ENCODE results near the gene CFAP69.
"Not testable (repeated sequence)": the region's sequence is repeated elsewhere in the genome, so short reads cannot be mapped to it uniquely, and the experiment has no call there.

The CFAP69 gene

DNA sequence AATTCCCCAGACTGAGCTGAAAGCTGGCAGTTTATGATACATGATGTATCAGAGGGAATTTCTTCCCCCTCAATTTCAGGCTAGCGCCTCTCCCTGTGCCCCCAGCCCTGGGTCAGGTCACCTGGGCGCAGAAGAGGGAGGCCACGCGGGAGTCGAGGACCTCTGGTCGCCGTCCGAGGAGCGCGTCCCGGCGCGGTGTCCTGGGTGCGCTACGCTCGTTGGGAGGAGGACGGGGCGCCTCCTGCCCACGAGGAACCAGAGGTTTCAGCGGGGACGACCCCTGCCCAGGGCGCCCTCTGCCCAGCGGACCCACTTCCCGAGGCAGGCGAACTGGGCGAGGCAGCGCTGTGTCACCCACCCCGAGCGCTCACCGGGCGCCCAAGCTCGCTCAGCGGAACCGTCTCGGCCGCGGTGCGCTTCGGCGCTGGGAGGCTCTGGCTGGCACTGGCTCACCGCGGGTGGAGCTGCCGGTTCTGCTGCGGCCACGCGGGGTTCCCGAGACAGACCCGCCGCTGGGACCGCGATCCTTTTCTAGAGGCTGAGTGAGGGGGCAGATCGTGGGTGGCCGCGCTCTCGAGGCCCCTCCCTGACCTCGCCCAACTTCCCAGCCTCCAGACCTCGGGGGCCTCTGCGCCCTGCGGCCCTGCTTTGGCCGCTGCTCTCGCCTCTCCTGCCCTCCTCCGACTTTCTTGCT lies 76.0 kb downstream of the CFAP69 start, which contains the start of gene FAM237B:
Gene FAM237B, minus strand, starts transcription at position 504 of the 694 bp plus-strand sequence. CDS start 1,556 bp downstream, outside the sequence.
- DNase-seq = peak; percentile 33
- H3K27me3 Mint-ChIP-seq = peaks cover 52% of the 10 kb centered on the region
- H3K27ac Mint-ChIP-seq = no peak within 1 kb of the TSS
- peaks cover 11% of the 10 kb centered on the region for H3K4me1 Mint-ChIP-seq (ENCODE audit: low read depth)
- H3K9me3 Mint-ChIP-seq = no peaks in the 10 kb centered on the region
- H3K36me3 Mint-ChIP-seq (ENCODE audit: low read depth) = no peaks in the 10 kb centered on the region
- peak within 1 kb of the TSS; percentile 25 for H3K4me3 Mint-ChIP-seq

DNA sequence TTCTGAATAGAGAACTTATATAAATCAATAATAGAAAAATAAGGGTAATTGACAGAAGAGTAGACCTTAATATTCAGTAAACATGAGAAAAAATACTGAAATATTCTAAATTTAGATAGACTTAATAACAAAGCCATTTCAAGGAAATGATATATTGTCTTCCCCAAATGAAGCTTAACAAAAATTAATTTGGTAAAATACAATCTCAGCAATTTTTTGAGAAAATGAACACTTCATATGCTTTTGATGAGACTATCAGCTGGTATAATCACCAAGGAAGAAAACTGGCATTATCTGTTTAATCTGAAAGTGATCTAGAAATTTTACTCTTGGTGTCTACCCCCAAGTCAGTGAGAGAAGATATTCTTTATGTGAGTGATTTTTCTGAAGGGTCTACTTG lies 77.9 kb downstream of the CFAP69 start:
- Mint-ChIP-seq H3K4me3 (no peak overlapping the region), H3K4me1 (ENCODE audit: low read depth) (peaks cover 11% of the 10 kb centered on the region), H3K27ac (no peak overlapping the region), H3K36me3 (ENCODE audit: low read depth) (no peaks in the 10 kb centered on the region), H3K9me3 (no peaks in the 10 kb centered on the region), H3K27me3 (peaks cover 43% of the 10 kb centered on the region)
- no peak for DNase-seq

DNA sequence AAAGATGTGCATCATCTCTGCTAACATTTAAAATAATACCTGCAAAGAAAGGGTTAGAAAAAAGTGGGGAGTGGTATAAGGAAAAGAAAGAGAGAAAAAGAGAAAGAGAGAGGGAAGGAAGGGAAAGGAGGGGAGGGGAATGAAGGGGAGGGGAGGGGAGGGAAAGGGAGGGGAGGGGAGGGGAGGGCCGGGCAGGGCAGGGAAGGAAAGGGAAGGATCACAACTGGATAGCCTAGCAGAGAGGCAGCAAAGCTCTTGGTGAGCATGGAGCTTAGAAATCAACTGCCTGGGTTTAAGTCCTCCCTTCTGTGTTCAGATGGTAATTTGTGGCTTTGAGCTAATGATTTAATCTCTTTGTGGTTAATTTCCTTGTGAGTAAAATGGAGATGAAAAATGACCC lies 81.5 kb downstream of the CFAP69 start:
- Mint-ChIP-seq H3K4me1 (ENCODE audit: low read depth) (peaks cover 2% of the 10 kb centered on the region), H3K4me3 (no peak overlapping the region), H3K27me3 (peaks cover 20% of the 10 kb centered on the region), H3K36me3 (ENCODE audit: low read depth) (no peaks in the 10 kb centered on the region), H3K27ac (no peak overlapping the region), H3K9me3 (no peaks in the 10 kb centered on the region)
- no peak for DNase-seq

DNA sequence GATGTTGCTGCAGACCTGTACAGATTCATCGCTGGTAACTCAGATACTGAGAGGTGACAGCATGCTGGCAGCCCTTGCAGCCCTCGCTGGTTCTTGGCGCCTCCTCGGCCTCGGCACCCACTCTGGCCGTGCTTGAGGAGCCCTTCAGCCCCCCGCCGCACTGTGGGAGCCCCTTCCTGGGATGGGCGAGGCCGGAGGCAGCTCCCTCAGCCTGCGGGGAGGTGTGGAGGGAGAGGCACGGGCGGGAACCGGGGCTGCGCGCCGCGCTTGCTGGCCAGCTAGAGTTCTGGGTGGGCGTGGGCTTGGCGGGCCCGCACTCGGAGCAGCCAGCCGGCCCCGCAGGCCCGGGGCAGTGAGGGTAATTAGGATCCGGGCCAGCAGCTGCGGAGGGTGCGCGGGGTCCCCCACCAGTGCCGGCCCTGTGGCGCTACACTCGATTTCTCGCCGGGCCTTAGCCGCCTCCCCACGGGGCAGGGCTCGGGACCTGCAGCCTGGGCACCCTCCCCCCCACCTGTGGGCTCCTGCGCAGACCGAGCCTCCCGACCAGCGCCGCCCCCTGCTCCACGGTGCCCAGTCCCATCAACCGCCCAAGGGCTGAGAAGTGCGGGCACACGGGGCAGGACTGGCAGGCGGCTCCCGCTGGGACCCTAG lies 89.3 kb downstream of the CFAP69 start:
- Mint-ChIP-seq H3K27ac (no peak overlapping the region), H3K27me3 (peaks cover 14% of the 10 kb centered on the region), H3K4me3 (no peak overlapping the region), H3K9me3 (no peaks in the 10 kb centered on the region), H3K36me3 (ENCODE audit: low read depth) (no peaks in the 10 kb centered on the region), H3K4me1 (ENCODE audit: low read depth) (no peaks in the 10 kb centered on the region)
- no peak for DNase-seq

DNA sequence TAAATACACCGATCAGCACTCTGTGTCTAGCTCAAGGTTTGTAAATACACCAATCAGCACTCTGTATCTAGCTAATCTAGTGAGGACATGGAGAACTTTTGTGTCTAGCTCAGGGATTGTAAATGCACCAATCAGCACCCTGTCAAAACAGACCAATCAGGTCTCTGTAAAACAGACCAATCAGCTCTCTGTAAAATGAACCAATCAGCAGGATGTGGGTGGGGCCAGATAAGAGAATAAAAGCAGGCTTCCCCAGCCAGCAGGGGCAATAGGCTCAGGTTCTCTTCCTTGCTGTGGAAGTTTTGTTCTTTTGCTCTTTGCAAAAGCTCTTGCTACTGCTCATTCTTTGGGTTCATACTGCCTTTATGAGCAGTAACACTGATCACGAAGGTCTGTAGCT lies 90.0 kb downstream of the CFAP69 start:
- not testable (repeated sequence) for H3K4me1 Mint-ChIP-seq (ENCODE audit: low read depth); DNase-seq; H3K4me3 Mint-ChIP-seq; H3K27ac Mint-ChIP-seq; H3K9me3 Mint-ChIP-seq; H3K36me3 Mint-ChIP-seq (ENCODE audit: low read depth)
- H3K27me3 Mint-ChIP-seq = peaks cover 14% of the 10 kb centered on the region

DNA sequence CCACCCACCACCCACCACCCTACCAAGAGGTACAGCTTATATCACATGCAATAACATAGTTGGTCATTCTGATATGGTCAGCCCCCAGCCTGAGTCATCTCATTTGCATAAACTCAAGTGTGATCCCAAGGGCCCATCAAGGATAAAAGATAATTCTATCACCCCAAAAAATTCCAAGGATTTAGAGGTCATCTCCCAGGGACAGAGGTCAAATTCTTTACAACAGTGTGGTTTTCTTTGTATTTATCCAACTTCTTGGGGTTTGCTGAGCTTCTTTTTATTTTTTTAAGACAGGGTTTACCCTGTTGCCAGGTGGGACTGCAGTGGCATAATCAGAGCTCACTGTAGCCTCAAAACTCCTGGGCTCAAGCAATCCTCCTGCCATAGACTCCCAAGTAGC lies 92.1 kb downstream of the CFAP69 start:
- Mint-ChIP-seq H3K9me3 (no peaks in the 10 kb centered on the region), H3K27me3 (peaks cover 11% of the 10 kb centered on the region), H3K4me1 (ENCODE audit: low read depth) (no peaks in the 10 kb centered on the region), H3K36me3 (ENCODE audit: low read depth) (no peaks in the 10 kb centered on the region), H3K27ac (no peak overlapping the region), H3K4me3 (no peak overlapping the region)
- DNase-seq = no peak

DNA sequence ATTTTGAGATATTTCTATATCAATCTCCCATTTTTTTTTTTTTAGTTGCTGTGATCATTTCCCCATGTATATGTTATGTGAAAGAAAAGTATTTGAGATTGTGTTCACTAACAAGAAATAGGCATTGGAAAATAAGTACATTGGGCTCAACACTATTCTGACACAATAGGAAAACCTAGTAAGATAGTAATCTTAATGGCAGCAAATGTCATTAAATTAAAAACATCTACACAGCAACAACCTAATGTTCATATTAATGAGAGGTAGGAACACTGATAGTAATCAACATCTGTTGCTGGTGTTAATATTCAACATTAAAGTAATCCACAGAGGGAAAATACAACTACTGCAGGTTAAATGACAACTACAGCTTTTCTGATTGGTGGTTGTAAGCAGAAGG lies 100.0 kb downstream of the CFAP69 start:
- H3K27me3 Mint-ChIP-seq = no peaks in the 10 kb centered on the region
- DNase-seq = no peak
- H3K4me3 Mint-ChIP-seq = peak overlapping the region; percentile 96
- peak overlapping the region; percentile 98 for H3K27ac Mint-ChIP-seq
- H3K9me3 Mint-ChIP-seq = no peaks in the 10 kb centered on the region
- peaks cover 36% of the 10 kb centered on the region for H3K4me1 Mint-ChIP-seq (ENCODE audit: low read depth)
- H3K36me3 Mint-ChIP-seq (ENCODE audit: low read depth) = peaks cover 29% of the 10 kb centered on the region

DNA sequence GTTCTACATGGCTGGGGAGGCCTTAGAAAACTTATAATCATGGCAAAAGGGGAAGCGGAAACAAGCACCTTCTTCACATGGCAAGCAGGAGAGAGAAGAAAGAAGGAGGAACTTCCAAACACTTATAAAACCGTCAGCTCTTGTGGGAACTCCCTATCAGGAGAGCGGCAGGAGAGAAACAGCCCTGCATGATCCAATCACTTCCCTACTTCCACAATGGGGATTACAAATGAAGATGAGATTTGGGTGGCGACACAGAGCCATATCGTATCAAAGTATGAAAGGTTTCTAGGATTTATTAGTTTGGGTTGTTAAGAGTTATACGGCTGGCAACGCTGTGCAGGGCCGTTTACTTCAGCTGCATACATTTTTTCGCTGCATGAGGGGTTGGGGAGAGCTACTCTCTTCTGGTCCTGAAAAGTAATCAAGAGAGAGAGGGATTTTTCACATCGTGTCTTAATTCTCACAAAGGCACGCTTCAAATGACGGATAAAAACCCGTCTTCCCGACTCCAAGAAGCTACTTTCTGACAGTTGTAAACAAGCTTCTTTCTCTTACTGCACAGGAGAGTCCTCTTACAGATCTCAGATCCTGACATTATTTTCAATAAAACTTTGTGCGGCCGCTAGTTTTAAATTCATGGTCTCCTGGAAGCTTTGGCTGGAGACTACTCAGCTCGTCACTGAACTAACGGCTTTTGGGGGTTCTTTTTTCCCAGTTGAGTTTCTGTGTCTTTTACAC lies 100.8 kb downstream of the CFAP69 start:
- Mint-ChIP-seq H3K4me1 (ENCODE audit: low read depth) (peaks cover 43% of the 10 kb centered on the region), H3K9me3 (no peaks in the 10 kb centered on the region), H3K36me3 (ENCODE audit: low read depth) (peaks cover 37% of the 10 kb centered on the region), H3K4me3 (peak overlapping the region; percentile 96), H3K27ac (peak overlapping the region; percentile 98), H3K27me3 (no peaks in the 10 kb centered on the region)
- no peak for DNase-seq

DNA sequence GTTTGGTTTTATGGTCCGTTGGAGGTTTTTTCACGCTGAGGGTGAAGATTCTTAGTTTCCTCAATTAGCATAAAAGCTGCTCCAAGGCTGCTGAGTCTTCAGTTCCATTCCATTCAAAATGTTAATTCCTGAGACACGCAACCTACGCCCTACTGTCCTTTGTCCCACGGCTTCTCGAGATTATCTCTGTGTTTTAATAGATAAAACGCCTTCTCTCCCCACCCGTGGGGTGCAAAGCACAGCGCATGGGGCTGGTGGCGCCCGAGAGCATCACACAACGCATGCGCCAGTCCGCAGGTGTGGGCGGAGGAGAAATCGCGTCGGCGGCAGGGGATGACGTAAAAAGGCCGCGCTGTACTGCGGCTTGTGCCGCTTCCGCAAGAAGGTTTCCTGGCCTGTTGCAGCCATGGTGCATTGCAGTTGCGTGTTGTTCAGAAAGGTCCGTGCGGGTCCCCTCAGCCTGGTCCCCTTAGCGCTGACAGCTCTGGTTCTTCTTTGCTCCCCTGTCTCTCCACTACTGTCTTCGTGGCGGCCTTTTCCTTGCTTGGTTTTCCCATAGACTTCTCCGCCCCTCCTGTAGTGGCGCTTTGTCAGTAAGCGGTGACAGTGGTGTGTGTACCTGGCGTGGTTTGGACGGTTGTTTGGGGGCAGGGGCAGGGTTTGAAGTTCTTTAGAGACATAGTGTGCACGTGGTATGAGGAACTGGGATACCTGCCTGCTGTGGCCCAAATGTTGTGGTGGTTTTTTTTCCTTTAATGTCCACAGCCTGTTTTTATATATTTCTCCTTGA lies 101.6 kb downstream of the CFAP69 start, which contains the start of gene GTPBP10:
Gene GTPBP10, plus strand, starts transcription at position 381 of the 790 bp plus-strand sequence. Its CDS starts 26 bp downstream, at position 407.
- peak; percentile 97 for DNase-seq
- H3K27me3 Mint-ChIP-seq = no peaks in the 10 kb centered on the region
- H3K9me3 Mint-ChIP-seq = no peaks in the 10 kb centered on the region
- peaks cover 46% of the 10 kb centered on the region for H3K4me1 Mint-ChIP-seq (ENCODE audit: low read depth)
- peak within 1 kb of the TSS; percentile 98 for H3K27ac Mint-ChIP-seq
- peaks cover 39% of the 10 kb centered on the region for H3K36me3 Mint-ChIP-seq (ENCODE audit: low read depth)
- peak within 1 kb of the TSS; percentile 96 for H3K4me3 Mint-ChIP-seq

DNA sequence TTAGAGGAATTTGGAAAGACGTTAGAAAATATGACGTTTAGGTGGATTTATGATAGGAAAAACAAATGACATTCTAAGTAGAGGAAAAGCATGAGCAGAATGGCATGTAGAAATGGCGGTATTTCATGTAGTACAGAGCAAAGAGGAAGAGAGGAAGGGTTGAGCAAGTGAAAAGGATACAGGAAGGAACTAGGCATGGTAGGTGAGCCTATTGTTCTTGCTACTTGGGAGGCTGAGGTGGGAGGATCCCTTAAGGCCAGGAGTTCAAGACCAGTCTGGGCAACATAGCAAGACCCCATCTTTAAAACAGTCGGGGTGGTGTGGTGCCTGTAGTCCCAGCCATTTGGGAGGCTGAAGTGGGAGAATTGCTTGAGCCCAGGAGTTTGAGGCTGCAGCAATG lies 102.8 kb downstream of the CFAP69 start:
- no peak for DNase-seq
- Mint-ChIP-seq H3K27me3 (no peaks in the 10 kb centered on the region), H3K4me1 (ENCODE audit: low read depth) (peaks cover 55% of the 10 kb centered on the region), H3K4me3 (peak overlapping the region; percentile 96), H3K36me3 (ENCODE audit: low read depth) (peaks cover 49% of the 10 kb centered on the region), H3K9me3 (no peaks in the 10 kb centered on the region), H3K27ac (peak overlapping the region; percentile 98)

DNA sequence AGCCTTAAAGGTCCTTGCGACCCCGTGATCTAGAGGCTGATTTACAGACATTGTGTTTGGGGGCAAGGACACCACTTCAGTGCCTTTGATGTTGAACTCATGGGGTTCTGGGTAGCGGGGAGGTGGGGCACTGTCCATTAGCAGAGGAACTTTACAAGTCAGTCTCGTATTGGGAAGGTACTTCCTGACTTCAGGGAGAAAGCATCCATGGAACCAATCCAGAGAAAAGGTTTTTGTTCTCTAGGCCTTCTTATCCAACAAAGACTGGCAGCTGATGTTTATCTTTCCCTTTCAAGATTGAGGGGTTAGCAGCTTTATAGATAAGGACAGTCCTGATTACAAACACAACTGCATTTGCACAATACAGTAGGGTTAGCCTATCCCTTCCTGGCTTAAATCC lies 104.3 kb downstream of the CFAP69 start:
- Mint-ChIP-seq H3K4me3 (no peak overlapping the region), H3K36me3 (ENCODE audit: low read depth) (peaks cover 63% of the 10 kb centered on the region), H3K4me1 (ENCODE audit: low read depth) (peaks cover 59% of the 10 kb centered on the region), H3K27me3 (no peaks in the 10 kb centered on the region), H3K9me3 (no peaks in the 10 kb centered on the region), H3K27ac (no peak overlapping the region)
- DNase-seq = no peak

DNA sequence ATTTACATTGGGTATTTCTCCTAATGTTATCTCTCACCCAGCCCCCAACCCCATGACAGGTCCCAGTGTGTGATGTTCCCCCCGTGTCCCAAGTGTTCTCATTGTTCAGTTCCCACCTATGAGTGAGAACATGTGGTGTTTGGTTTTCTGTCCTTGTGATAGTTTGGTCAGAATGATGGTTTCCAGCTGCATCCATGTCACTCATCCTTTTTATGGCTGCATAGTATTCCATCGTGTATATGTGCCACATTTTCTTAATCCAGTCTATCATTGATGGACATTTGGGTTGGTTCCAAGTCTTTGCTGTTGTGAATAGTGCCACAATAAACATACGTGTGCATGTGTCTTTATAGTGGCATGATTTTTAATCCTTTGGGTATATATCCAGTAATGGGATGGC lies 105.1 kb downstream of the CFAP69 start:
- DNase-seq, H3K9me3 Mint-ChIP-seq, H3K27ac Mint-ChIP-seq, H3K27me3 Mint-ChIP-seq, H3K4me3 Mint-ChIP-seq: not testable (repeated sequence)
- peaks cover 59% of the 10 kb centered on the region for H3K4me1 Mint-ChIP-seq (ENCODE audit: low read depth)
- peaks cover 70% of the 10 kb centered on the region for H3K36me3 Mint-ChIP-seq (ENCODE audit: low read depth)

DNA sequence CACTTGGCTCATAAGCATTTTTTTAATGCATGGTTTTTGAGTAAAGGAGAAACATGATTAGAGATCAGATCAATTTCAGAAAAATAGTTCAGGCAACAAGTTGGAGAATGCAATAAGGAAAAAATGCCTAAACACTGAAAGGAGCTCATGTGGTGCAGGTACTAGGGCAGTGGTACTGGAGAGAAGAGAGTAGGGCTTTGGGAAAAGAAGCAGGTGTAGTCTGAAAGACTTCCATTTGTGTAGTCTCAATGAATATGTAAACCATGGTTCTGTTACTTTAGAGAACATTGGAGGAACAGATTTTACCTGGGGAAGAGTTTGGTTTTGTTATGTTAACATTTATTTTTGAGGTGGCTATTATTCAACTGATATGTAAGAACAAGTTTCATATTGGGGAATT lies 107.0 kb downstream of the CFAP69 start:
- H3K27ac Mint-ChIP-seq = no peak overlapping the region
- DNase-seq = no peak
- peaks cover 7% of the 10 kb centered on the region for H3K9me3 Mint-ChIP-seq
- H3K27me3 Mint-ChIP-seq = no peaks in the 10 kb centered on the region
- peaks cover 82% of the 10 kb centered on the region for H3K36me3 Mint-ChIP-seq (ENCODE audit: low read depth)
- no peak overlapping the region for H3K4me3 Mint-ChIP-seq
- H3K4me1 Mint-ChIP-seq (ENCODE audit: low read depth) = peaks cover 45% of the 10 kb centered on the region
